Neural cell (in vitro differentiated cells): Measurements from ENCODE around the gene LARP1. TPM values are rescaled to one million over a fixed set of nuclear protein-coding genes. Genes with fewer than 3 reads are reported as not detected.
"Not testable (repeated sequence)": the region's sequence is repeated elsewhere in the genome, so short reads cannot be mapped to it uniquely, and the experiment has no call there.

Experiments
- H2AFZ ChIP-seq: fragments of 200-600, 300-800 bp; sonication (generic), shearing (Covaris generic); 2 replicates; pipeline ENCODE4 v1.6.0; 2014; ENCODE audit warnings: low read depth, mild to moderate bottlenecking, antibody characterized with exemption, low read length, moderate library complexity
- H3F3A ChIP-seq: fragments of 200-600 bp; shearing (Covaris generic); 2 replicates; pipeline ENCODE4 v1.6.1; 2016; ENCODE audit warnings: mild to moderate bottlenecking, moderate library complexity, mixed read lengths, antibody characterized with exemption, low read length; ENCODE audit not compliant: insufficient read depth, poor library complexity, severe bottlenecking
- H3K27ac ChIP-seq: fragments of 200-600, 300-800 bp; sonication (generic), shearing (Covaris generic); 2 replicates; pipeline ENCODE4 v1.5.1; 2014; ENCODE audit warnings: mild to moderate bottlenecking, low read length, moderate library complexity
- H3K27me3 ChIP-seq: fragments of 300-800, 200-600 bp; sonication (generic), shearing (Covaris generic); 2 replicates; pipeline ENCODE4 v1.6.0; 2014; ENCODE audit warnings: mild to moderate bottlenecking, low read depth, low read length, moderate library complexity; ENCODE audit not compliant: insufficient read depth
- H3K36me3 ChIP-seq: fragments of 300-800, 200-600 bp; sonication (generic), shearing (Covaris generic); 2 replicates; pipeline ENCODE4 v1.5.1; 2014; ENCODE audit warnings: mild to moderate bottlenecking, antibody characterized with exemption, low read length, moderate library complexity; ENCODE audit not compliant: insufficient read depth
- H3K4me2 ChIP-seq: fragments of 300-800, 200-600 bp; sonication (generic), shearing (Covaris generic); 2 replicates; pipeline ENCODE4 v1.6.0; 2014; ENCODE audit warnings: mild to moderate bottlenecking, low read length
- H3K4me3 ChIP-seq: fragments of 300-800, 200-600 bp; sonication (generic), shearing (Covaris generic); 2 replicates; pipeline ENCODE4 v1.5.1; 2014; ENCODE audit warnings: mild to moderate bottlenecking, low read length, moderate library complexity
- H3K79me2 ChIP-seq: fragments of 200-600 bp; shearing (Covaris generic); replicated peaks from 2 replicates; pipeline ENCODE4 v1.6.0; 2014; ENCODE audit warnings: mild to moderate bottlenecking, low read length, moderate library complexity; ENCODE audit not compliant: insufficient read depth
- H3K9ac ChIP-seq: fragments of 300-800, 200-600 bp; sonication (generic), shearing (Covaris generic); 2 replicates; pipeline ENCODE4 v1.6.1; 2016; ENCODE audit warnings: mild to moderate bottlenecking, low read length, mixed read lengths
- H3K9me2 ChIP-seq: fragments of 200-600 bp; shearing (Covaris generic); 2 replicates; pipeline ENCODE4 v1.6.1; 2016; ENCODE audit warnings: mild to moderate bottlenecking, low read length, mixed read lengths; ENCODE audit not compliant: insufficient read depth
- H3K9me3 ChIP-seq: fragments of 200-600, 300-800 bp; sonication (generic), shearing (Covaris generic); 2 replicates; pipeline ENCODE4 v1.6.1; 2016; ENCODE audit warnings: mild to moderate bottlenecking, mixed run types, low read length, moderate library complexity, mixed read lengths
- H4K20me1 ChIP-seq: fragments of 200-600 bp; shearing (Covaris generic); 2 replicates; pipeline ENCODE4 v1.6.1; 2016; ENCODE audit warnings: mild to moderate bottlenecking, mixed run types; ENCODE audit not compliant: insufficient read depth
- CTCF ChIP-seq: fragments of 450-650 bp; IDR thresholded peaks from 2 replicates; pipeline ENCODE4 v1.5.1; 2014; ENCODE audit warnings: antibody characterized with exemption, mild to moderate bottlenecking, moderate library complexity; ENCODE audit not compliant: poor library complexity, severe bottlenecking
- EP300 ChIP-seq: fragments of 450-650 bp; conservative IDR thresholded peaks from 2 replicates; pipeline ENCODE4 v1.6.1; 2014; ENCODE audit warnings: antibody characterized with exemption, mild to moderate bottlenecking, moderate library complexity; ENCODE audit not compliant: poor library complexity, severe bottlenecking
- EZH2 ChIP-seq: fragments of 200-600, 300-800 bp; shearing (Covaris generic), sonication (generic); IDR thresholded peaks from 2 replicates; pipeline ENCODE4 v1.6.1; 2014; ENCODE audit warnings: antibody characterized with exemption, low read length, borderline replicate concordance, mild to moderate bottlenecking; ENCODE audit not compliant: insufficient read depth, poor library complexity, severe bottlenecking
- MXI1 ChIP-seq: fragments of 450-650 bp; conservative IDR thresholded peaks from 2 replicates; pipeline ENCODE4 v1.6.1; 2014; ENCODE audit warnings: antibody characterized with exemption, mild to moderate bottlenecking; ENCODE audit not compliant: poor library complexity, severe bottlenecking
- POLR2AphosphoS5 ChIP-seq: IDR thresholded peaks from 2 replicates; pipeline ENCODE4 v1.6.1; 2012
- RAD21 ChIP-seq: fragments of 450-650 bp; conservative IDR thresholded peaks from 2 replicates; pipeline ENCODE4 v1.6.1; 2014; ENCODE audit warnings: antibody characterized with exemption, mild to moderate bottlenecking, moderate library complexity
- REST ChIP-seq: IDR thresholded peaks from 2 replicates; pipeline ENCODE4 v1.6.1; 2012; ENCODE audit warnings: borderline replicate concordance
- SMC3 ChIP-seq: fragments of 450-650 bp; conservative IDR thresholded peaks from 2 replicates; pipeline ENCODE4 v1.6.1; 2014; ENCODE audit warnings: antibody characterized with exemption, mild to moderate bottlenecking, moderate library complexity; ENCODE audit not compliant: poor library complexity
- TAF1 ChIP-seq: IDR thresholded peaks from 2 replicates; pipeline ENCODE4 v1.6.1; 2012; ENCODE audit warnings: low read depth
- polyA plus RNA-seq: library from polyadenylated mRNA; depleted of rRNA; stranded (reverse); fragments of >200 nt; gene quantifications from 2 replicates; pipeline ENCODE4 v1.2.3, GENCODE V29; 2014

The LARP1 gene
- polyA plus RNA-seq, 1 donor from 2014 or later, result 36.1 TPM

- no peak for TF ChIP-seq SMC3
- no peak for TF ChIP-seq POLR2AphosphoS5
- no peak for TF ChIP-seq REST
- no peak for TF ChIP-seq RAD21
- no peak for TF ChIP-seq TAF1
- TF ChIP-seq MXI1, result no peak
- TF ChIP-seq EP300, result no peak
- TF ChIP-seq CTCF, result no peak
- no peak for TF ChIP-seq EZH2
- no peak overlapping the region for H3K4me3 ChIP-seq
- H3F3A ChIP-seq, result no peaks in the 10 kb centered on the region
- no peaks in the 10 kb centered on the region for H3K9me3 ChIP-seq
- H3K27ac ChIP-seq, result no peak overlapping the region
- no peaks in the 10 kb centered on the region for H3K79me2 ChIP-seq
- no peak overlapping the region for H3K4me2 ChIP-seq
- H3K9me2 ChIP-seq, result no peaks in the 10 kb centered on the region
- H3K9ac ChIP-seq, result no peak overlapping the region
- no peaks in the 10 kb centered on the region for H3K36me3 ChIP-seq
- no peaks in the 10 kb centered on the region for H3K27me3 ChIP-seq
- no peaks in the 10 kb centered on the region for H4K20me1 ChIP-seq
- H2AFZ ChIP-seq, result no peak overlapping the region
Observed at GRCh38 chr5:154834053-154834452, 78.9 kb downstream of the LARP1 start.

- H3K9me3 ChIP-seq, H4K20me1 ChIP-seq, H3K27ac ChIP-seq, H3K4me3 ChIP-seq, H3K4me2 ChIP-seq, H3K9ac ChIP-seq, H3K79me2 ChIP-seq, H3K9me2 ChIP-seq, H3K27me3 ChIP-seq, H3K36me3 ChIP-seq, H2AFZ ChIP-seq, H3F3A ChIP-seq: not testable (repeated sequence)
Observed at GRCh38 chr5:154835701-154836052, 80.5 kb downstream of the LARP1 start.

DNA sequence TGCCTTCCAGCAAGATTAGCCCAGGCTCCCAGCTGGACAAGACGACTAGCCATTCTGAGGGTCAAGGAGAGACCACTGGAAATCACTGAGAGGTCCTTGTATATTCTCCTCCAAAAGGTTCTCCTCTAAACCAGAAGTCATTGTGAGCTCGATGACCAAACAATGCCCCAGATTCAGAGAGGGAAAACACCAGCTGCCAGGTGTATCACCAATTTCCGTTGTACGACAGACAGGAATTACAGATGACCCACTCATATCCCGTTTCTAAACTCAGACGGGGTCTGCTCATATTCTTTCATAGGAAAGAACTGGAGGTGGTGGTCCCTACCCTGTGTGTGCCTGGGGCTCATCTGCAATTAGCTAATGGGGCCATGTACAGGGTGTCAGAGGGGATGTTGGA lies 81.0 kb downstream of the LARP1 start:
- H3K4me2 ChIP-seq, result no peak overlapping the region
- no peak overlapping the region for H3K9ac ChIP-seq
- TF ChIP-seq CTCF, result no peak
- no peak for TF ChIP-seq SMC3
- TF ChIP-seq REST, result no peak
- no peak for TF ChIP-seq EP300
- no peak for TF ChIP-seq RAD21
- TF ChIP-seq EZH2, result no peak
- TF ChIP-seq MXI1, result no peak
- TF ChIP-seq TAF1, result no peak
- no peak for TF ChIP-seq POLR2AphosphoS5
- no peaks in the 10 kb centered on the region for H3K9me3 ChIP-seq
- no peaks in the 10 kb centered on the region for H3F3A ChIP-seq
- H3K4me3 ChIP-seq, result no peak overlapping the region
- no peak overlapping the region for H2AFZ ChIP-seq
- H3K27me3 ChIP-seq, result no peaks in the 10 kb centered on the region
- H3K27ac ChIP-seq, result no peak overlapping the region
- no peaks in the 10 kb centered on the region for H3K79me2 ChIP-seq
- no peaks in the 10 kb centered on the region for H3K9me2 ChIP-seq
- H4K20me1 ChIP-seq, result no peaks in the 10 kb centered on the region
- H3K36me3 ChIP-seq, result no peaks in the 10 kb centered on the region
